Fibroblast of the aortic adventitia (primary cell): ENCODE measurements around the gene MORF4L1. TPM values are rescaled to one million over a fixed set of nuclear protein-coding genes. Genes with fewer than 3 reads are reported as not detected.
"Not testable (repeated sequence)": the region's sequence is repeated elsewhere in the genome, so short reads cannot be mapped to it uniquely, and the experiment has no call there.

Experiments
- DNase-seq: peaks from one replicate; pipeline ENCODE4 v3.0.0-alpha.2; 2010; ENCODE audit warnings: low read depth
- H3K4me3 ChIP-seq: 2 replicates; pipeline ENCODE4 v1.5.1; 2011; ENCODE audit warnings: low read depth, mild to moderate bottlenecking, control low read depth, low read length, moderate library complexity
- CTCF ChIP-seq: IDR thresholded peaks from 2 replicates; pipeline ENCODE4 v1.5.1; 2011; ENCODE audit warnings: mild to moderate bottlenecking, low read length, control low read depth, inconsistent platforms; ENCODE audit not compliant: insufficient read depth
- total RNA-seq: library from RNA; depleted of rRNA; stranded (reverse); fragments of >200 nt; gene quantifications from 2 replicates; pipeline ENCODE4 v1.2.3, GENCODE V29; 2012; ENCODE audit warnings: low replicate concordance

The MORF4L1 gene
- total RNA-seq, 1 donor, result 447 TPM

- H3K4me3 ChIP-seq, result no peak overlapping the region
- DNase-seq, result peak; percentile 63
- TF ChIP-seq CTCF, result no peak
Observed at GRCh38 chr15:78895471-78895870, 22.8 kb downstream of the MORF4L1 start.

- no peak for DNase-seq
- no peak overlapping the region for H3K4me3 ChIP-seq
- TF ChIP-seq CTCF, result no peak
Observed at GRCh38 chr15:78898540-78898939, 25.9 kb downstream of the MORF4L1 start.

- not testable (repeated sequence) for DNase-seq, H3K4me3 ChIP-seq
Observed at GRCh38 chr15:78900819-78901533, 28.3 kb downstream of the MORF4L1 start.

GRCh38 chr15:78902281-78903032 lies 29.8 kb downstream of the MORF4L1 start:
- H3K4me3 ChIP-seq, DNase-seq: not testable (repeated sequence)

- no peak for DNase-seq
- TF ChIP-seq CTCF, result no peak
- H3K4me3 ChIP-seq, result no peak overlapping the region
Observed at GRCh38 chr15:78904599-78905358, 32.1 kb downstream of the MORF4L1 start.

- H3K4me3 ChIP-seq, result no peak overlapping the region
- DNase-seq, result peak; percentile 87
- no peak for TF ChIP-seq CTCF
Observed at GRCh38 chr15:78906316-78906620, 33.6 kb downstream of the MORF4L1 start.

GRCh38 chr15:78907577-78907976 lies 34.9 kb downstream of the MORF4L1 start:
- no peak overlapping the region for H3K4me3 ChIP-seq
- DNase-seq, result no peak
- TF ChIP-seq CTCF, result peak; percentile 24
